Endometrial microvascular endothelial cells (primary cell): ENCODE measurements around the gene TMC5. TPM values are rescaled to one million over a fixed set of nuclear protein-coding genes. Genes with fewer than 3 reads are reported as not detected.

Experiments
- in situ Hi-C: cut with HindIII; loops from 2 replicates; pipeline ENCODE4 v1.10.0; 2017; ENCODE audit warnings: low sequenced_read_pairs, low pct_unique_long_range_greater_than_20kb; ENCODE audit errors: inconsistent ontology term
- total RNA-seq: library from RNA; depleted of rRNA; stranded (reverse); fragments of >200 nt; gene quantifications from one replicate; pipeline ENCODE4 v1.2.3, GENCODE V29; 2015; ENCODE audit errors: inconsistent ontology term

The TMC5 gene
- total RNA-seq, 1 donor from 2014 or later, result not detected

- in situ Hi-C loops, result no loop called here
Observed at GRCh38 chr16:19523559-19524355, 106.1 kb downstream of the TMC5 start, which contains the start of gene CCP110. Gene CCP110 (plus strand): TSS chr16:19523942. CDS start chr16:19527882, 3,940 bp downstream.

GRCh38 chr16:19524356-19524615, 106.6 kb downstream of the TMC5 start:
- in situ Hi-C loops, result no loop called here

- in situ Hi-C loops, result loop anchor here (25.0 kb wide), 1 partner anchor 412 kb away; the partner anchor contains the start of gene ITPRIPL2
Observed at GRCh38 chr16:19524616-19525384, 107.1 kb downstream of the TMC5 start.

- in situ Hi-C loops, result loop anchor here (25.0 kb wide), 1 partner anchor 413 kb away; the partner anchor contains the start of gene ITPRIPL2
Observed at GRCh38 chr16:19525385-19525723, 107.7 kb downstream of the TMC5 start.

- in situ Hi-C loops, result loop anchor here (25.0 kb wide), 1 partner anchor 415 kb away; the partner anchor contains the start of gene ITPRIPL2
Observed at GRCh38 chr16:19527161-19527560, 109.5 kb downstream of the TMC5 start.

GRCh38 chr16:19528666-19529065, 111.0 kb downstream of the TMC5 start:
- in situ Hi-C loops, result loop anchor here (25.0 kb wide), 1 partner anchor 416 kb away; the partner anchor contains the start of gene ITPRIPL2

- in situ Hi-C loops, result loop anchor here (25.0 kb wide), 1 partner anchor 420 kb away; the partner anchor contains the start of gene ITPRIPL2
Observed at GRCh38 chr16:19532601-19533000, 114.9 kb downstream of the TMC5 start.

GRCh38 chr16:19540241-19540970, 122.7 kb downstream of the TMC5 start:
- in situ Hi-C loops, result loop anchor here (25.0 kb wide), 1 partner anchor 428 kb away; the partner anchor contains the start of gene ITPRIPL2

GRCh38 chr16:19542138-19542821, 124.6 kb downstream of the TMC5 start:
- in situ Hi-C loops, result loop anchor here (25.0 kb wide), 1 partner anchor 430 kb away; the partner anchor contains the start of gene ITPRIPL2

GRCh38 chr16:19543278-19543996, 125.8 kb downstream of the TMC5 start:
- in situ Hi-C loops, result loop anchor here (25.0 kb wide), 1 partner anchor 431 kb away; the partner anchor contains the start of gene ITPRIPL2

GRCh38 chr16:19548144-19548543, 130.5 kb downstream of the TMC5 start:
- in situ Hi-C loops, result loop anchor here (25.0 kb wide), 1 partner anchor 436 kb away; the partner anchor contains the start of gene ITPRIPL2

Other genes starting within 250 kb of the TMC5 start
- gene SYT17, start 249.6 kb upstream of the TMC5 start, total RNA-seq, result not detected
- gene CLEC19A, start 132.2 kb upstream of the TMC5 start, total RNA-seq, result not detected
- 61.8 TPM for gene GDE1, start 104.2 kb downstream of the TMC5 start, total RNA-seq
- 6.4 TPM for gene CCP110, start 106.1 kb downstream of the TMC5 start, total RNA-seq
- gene VPS35L, start 137.8 kb downstream of the TMC5 start, total RNA-seq, result 48.0 TPM